Endothelial cell of umbilical vein (primary cell): ENCODE results near the gene LGALS3. TPM values are rescaled to one million over a fixed set of nuclear protein-coding genes. Genes with fewer than 3 reads are reported as not detected.

Source experiments
- BruUV-seq: library from RNA; stranded (reverse); fragments of 400-500 nt; replicated peaks from 2 replicates; lab custom pipeline; 2021; lab: Mats Ljungman, UMichigan
- CTCF ChIA-PET: fragments of 300-600, 350-600 bp; sonication (Branson Sonifier 250); formaldehyde crosslinking; loops from one replicate; lab custom pipeline; 2021; ENCODE audit warnings: antibody characterized with exemption, inconsistent platforms; lab: Charles Lee
- POLR2A ChIA-PET: fragments of 300-600, 350-600 bp; sonication (Branson Sonifier 250); formaldehyde crosslinking; loops from one replicate; lab custom pipeline; 2021; ENCODE audit warnings: antibody characterized with exemption, inconsistent platforms; lab: Charles Lee
- DNase-seq: peaks from one replicate; pipeline ENCODE4 v3.0.0-alpha.2; 2011; ENCODE audit warnings: low read depth, low spot score
- FAIRE-seq: peaks from 2 replicates; lab custom pipeline; 2011; peaks lifted over from hg19 to GRCh38; lab: Jason Lieb, UNC
- H2AFZ ChIP-seq: 2 replicates; pipeline ENCODE4 v1.6.0; 2012; ENCODE audit warnings: low read depth, low read length, control low read depth, inconsistent platforms
- H3K27ac ChIP-seq: 2 replicates; pipeline ENCODE4 v1.5.1; 2011; ENCODE audit warnings: low read depth, mild to moderate bottlenecking, control low read depth, low read length, moderate library complexity; ENCODE audit not compliant: insufficient read depth
- H3K27me3 ChIP-seq, 2 experiments: 2 replicates each; pipeline versions ENCODE4 v1.6.0 to v1.6.1; 2011; ENCODE audit warnings: low read length in 2 of 2, mixed read lengths in 1 of 2; ENCODE audit not compliant: control insufficient read depth in 2 of 2, insufficient read depth in 2 of 2
- H3K36me3 ChIP-seq, 2 experiments: 2 replicates in 1 of 2; 3 replicates in 1 of 2; pipeline ENCODE4 v1.5.1; 2011; ENCODE audit warnings: low read length in 2 of 2, mild to moderate bottlenecking in 1 of 2, moderate library complexity in 1 of 2; ENCODE audit not compliant: control insufficient read depth in 2 of 2, insufficient read depth in 2 of 2; ENCODE audit errors: extremely low read depth in 1 of 2
- H3K4me1 ChIP-seq: 3 replicates; pipeline ENCODE4 v1.5.1; 2011; ENCODE audit warnings: mild to moderate bottlenecking, low read length; ENCODE audit not compliant: control insufficient read depth, insufficient read depth; ENCODE audit errors: extremely low read depth
- H3K4me2 ChIP-seq: 2 replicates; pipeline ENCODE4 v1.6.1; 2011; ENCODE audit warnings: low read length, control low read depth, mixed read lengths; ENCODE audit not compliant: insufficient read depth
- H3K4me3 ChIP-seq, 3 experiments: fragments of 200-600 bp in 1 of 3; sonication (generic), shearing (Covaris generic) in 1 of 3; replicated peaks in 1 of 3; 2 replicates each; pipeline ENCODE4 v1.5.1; 2011 to 2016; ENCODE audit warnings: control low read depth in 3 of 3, low read length in 3 of 3, mild to moderate bottlenecking in 2 of 3, inconsistent platforms in 1 of 3, low read depth in 1 of 3, moderate library complexity in 1 of 3; ENCODE audit not compliant: insufficient read depth in 1 of 3
- H3K79me2 ChIP-seq: 2 replicates; pipeline ENCODE4 v1.6.0; 2012; ENCODE audit warnings: low read length, inconsistent platforms; ENCODE audit not compliant: control insufficient read depth, insufficient read depth
- H3K9ac ChIP-seq: replicated peaks from 2 replicates; pipeline ENCODE3; 2011; ENCODE audit warnings: low read length, control low read depth; ENCODE audit not compliant: insufficient read depth; ENCODE audit errors: extremely low read depth
- H3K9me1 ChIP-seq: replicated peaks from 3 replicates; pipeline ENCODE4 v1.6.0; 2011; ENCODE audit warnings: mild to moderate bottlenecking, low read length; ENCODE audit not compliant: control insufficient read depth, insufficient read depth; ENCODE audit errors: extremely low read depth
- H3K9me3 ChIP-seq: replicated peaks from 2 replicates; pipeline ENCODE4 v1.5.1; 2012; ENCODE audit warnings: low read length, inconsistent platforms; ENCODE audit not compliant: control insufficient read depth, insufficient read depth
- H4K20me1 ChIP-seq: replicated peaks from 2 replicates; pipeline ENCODE3; 2011; ENCODE audit warnings: mild to moderate bottlenecking, low read length; ENCODE audit not compliant: control insufficient read depth, insufficient read depth; ENCODE audit errors: extremely low read depth
- EZH2 ChIP-seq: IDR thresholded peaks from 2 replicates; pipeline ENCODE4 v1.6.1; 2012; ENCODE audit warnings: borderline replicate concordance, low read depth, mild to moderate bottlenecking, moderate library complexity, low read length, inconsistent platforms; ENCODE audit not compliant: severe bottlenecking
- FOS ChIP-seq: IDR thresholded peaks from 2 replicates; pipeline ENCODE4 v1.6.1; 2011; ENCODE audit warnings: mild to moderate bottlenecking, low read length, moderate library complexity, borderline replicate concordance; ENCODE audit not compliant: insufficient read depth
- GATA2 ChIP-seq: IDR thresholded peaks from 2 replicates; pipeline ENCODE4 v1.7.0; 2011; ENCODE audit warnings: low read depth, mild to moderate bottlenecking, moderate library complexity, mixed read lengths, low read length; ENCODE audit not compliant: insufficient read length, insufficient read depth
- MAX ChIP-seq: IDR thresholded peaks from 2 replicates; pipeline ENCODE4 v1.6.1; 2011; ENCODE audit not compliant: insufficient read depth, insufficient read length
- dilution Hi-C: fragments of 300-500 bp; cut with MboI; formaldehyde crosslinking; loops from one replicate; pipeline ENCODE4 v1.15.0; 2019; ENCODE audit warnings: low sequenced_read_pairs; ENCODE audit not compliant: extremely low pct_ligation_motif_present
- intact Hi-C: fragments of 100-400 bp; cut with micrococcal nuclease; formaldehyde crosslinking; loops from one replicate; pipeline ENCODE4 v1.10.0; 2022
- polyA plus RNA-seq, 4 experiments: library from polyadenylated mRNA; depleted of rRNA in 3 of 4; stranded (reverse) in 3 of 4; unstranded in 1 of 4; fragments of >200 nt; gene quantifications; 2 replicates each; pipeline versions ENCODE4 v1.2.1 to v1.2.3, GENCODE V29; 2011 to 2012; ENCODE audit warnings: missing spikeins in 1 of 4
- total RNA-seq: library from RNA; stranded (reverse); gene quantifications from 2 replicates; pipeline ENCODE4 v1.2.3, GENCODE V29; 2021

The LGALS3 gene
- total and polyA plus RNA-seq, 2 donors (not counting 3 experiments of a cell fraction or from before 2014, with no cell fraction given): 33.8 to 55.1 TPM

GRCh38 chr14:55097881-55098560, 31.0 kb upstream of the LGALS3 start:
- Histone ChIP-seq H3K9me1 (no peaks in the 10 kb centered on the region), H4K20me1 (no peaks in the 10 kb centered on the region), H3K9me3 (no peaks in the 10 kb centered on the region), H2AFZ (peak overlapping the region; percentile 1), H3K4me3 (no peak overlapping the region), H3K36me3 (no peaks in the 10 kb centered on the region), H3K9ac (no peak overlapping the region), H3K79me2 (no peaks in the 10 kb centered on the region), H3K4me1 (peaks cover 13% of the 10 kb centered on the region), H3K27me3 (no peaks in the 10 kb centered on the region), H3K4me2 (no peak overlapping the region), H3K27ac (no peak overlapping the region)
- dilution Hi-C loops: no loop called here
- DNase-seq (no peak), FAIRE-seq (no peak)
- ChIA-PET POLR2A (no interaction called here), CTCF (interaction anchor here (0.7 to 3.9 kb wide), 6 partner anchors 8 to 588 kb away, joined by 3 to 19 read pairs (median 4); partner anchors contain the start of gene CGRRF1)
- TF ChIP-seq FOS (no peak), MAX (no peak), GATA2 (no peak)
- no TSS peak for BruUV-seq
- intact Hi-C loops: no loop called here

DNA sequence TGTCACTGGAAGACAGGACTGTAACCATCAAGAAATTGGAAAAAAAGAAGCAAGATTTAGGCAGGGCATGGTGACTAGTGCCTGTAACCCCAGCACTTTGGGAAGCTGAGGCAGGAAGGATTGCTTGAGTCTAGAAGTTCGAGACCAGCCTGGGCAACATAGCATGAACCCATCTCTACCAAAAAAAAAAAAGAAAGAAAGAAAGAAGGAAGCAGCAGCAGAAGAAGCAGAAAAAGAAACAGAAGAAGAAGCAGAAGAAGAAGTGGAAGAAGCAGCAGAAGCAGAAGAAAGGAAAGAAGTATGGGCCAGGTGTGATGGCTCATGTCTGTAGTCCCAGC, 30.5 kb upstream of the LGALS3 start:
- ChIA-PET POLR2A (no interaction called here), CTCF (interaction anchor here (0.7 to 3.9 kb wide), 4 partner anchors 9 to 62 kb away, joined by 3 to 19 read pairs (median 4); no protein-coding TSS in a partner anchor)
- no peak overlapping the region for H3K27ac ChIP-seq
- no peak for TF ChIP-seq GATA2
- no peak for TF ChIP-seq MAX
- TF ChIP-seq FOS: no peak
- no peak for TF ChIP-seq EZH2
- no peak overlapping the region for H3K4me2 ChIP-seq
- dilution Hi-C loops (no loop called here), intact Hi-C loops (no loop called here)
- H3K9me1 ChIP-seq: no peaks in the 10 kb centered on the region
- no TSS peak for BruUV-seq
- peak overlapping the region; percentile 1 for H2AFZ ChIP-seq
- peaks cover 18% of the 10 kb centered on the region for H3K4me1 ChIP-seq
- H3K4me3 ChIP-seq: no peak overlapping the region
- FAIRE-seq (no peak), DNase-seq (no peak)
- H3K27me3 ChIP-seq: no peaks in the 10 kb centered on the region
- H4K20me1 ChIP-seq: no peaks in the 10 kb centered on the region
- H3K79me2 ChIP-seq: no peaks in the 10 kb centered on the region
- H3K9ac ChIP-seq: no peak overlapping the region
- no peaks in the 10 kb centered on the region for H3K9me3 ChIP-seq
- no peaks in the 10 kb centered on the region for H3K36me3 ChIP-seq
